ENCODE measurements around the gene THBS1.

THBS1 gene

DNA sequence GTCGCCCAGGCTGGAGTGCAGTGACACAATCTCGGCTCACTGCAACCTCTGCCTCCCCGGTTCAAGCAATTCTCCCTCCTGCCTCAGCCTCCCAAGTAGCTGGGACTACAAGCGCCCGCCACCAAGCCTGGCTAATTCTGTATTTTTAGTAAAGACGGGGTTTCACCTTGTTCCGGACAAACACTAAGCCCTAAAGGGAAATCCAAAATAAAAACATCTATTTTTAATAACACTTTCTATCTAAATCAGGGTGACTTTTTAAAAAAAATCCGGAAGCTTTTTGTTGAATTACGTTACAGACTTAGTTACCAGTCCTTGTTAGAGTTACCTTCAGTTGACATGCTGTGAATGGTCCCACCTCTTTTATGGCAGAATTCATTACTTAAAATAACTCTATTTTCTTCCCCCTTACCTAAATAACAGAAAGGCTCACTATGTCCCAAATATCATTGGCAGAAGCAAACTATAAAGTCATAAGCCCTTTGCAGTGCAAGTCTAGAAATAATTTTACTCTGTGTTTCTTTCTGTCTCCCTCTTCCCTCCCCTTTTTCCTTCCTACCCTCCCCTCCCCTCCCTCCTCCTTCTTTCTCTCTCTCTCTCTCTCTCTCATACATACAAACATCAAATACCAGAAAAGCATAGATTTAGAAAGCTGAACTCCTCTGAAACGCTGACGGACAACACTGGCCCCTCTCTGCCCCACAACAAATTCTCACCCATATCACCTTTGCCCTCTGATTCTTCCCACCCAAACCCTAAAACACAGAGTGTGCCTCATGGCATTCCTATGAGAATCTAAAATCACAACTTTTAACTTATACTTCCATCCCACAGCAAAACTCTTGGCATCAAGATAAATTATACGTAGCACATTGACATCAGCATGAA is 18.3 kb downstream of the THBS1 start:
- no peak overlapping the region for H3K9ac ChIP-seq
- H3K36me3 ChIP-seq, result no peaks in the 10 kb centered on the region
- H3K9me3 ChIP-seq, result no peaks in the 10 kb centered on the region
- no peaks in the 10 kb centered on the region for H3K4me1 ChIP-seq
- H3K4me2 ChIP-seq, result no peak overlapping the region
- H3K4me3 ChIP-seq, result no peak overlapping the region
- H4K20me1 ChIP-seq, result no peaks in the 10 kb centered on the region
- H3K27me3 ChIP-seq, result no peaks in the 10 kb centered on the region
- no peak for TF ChIP-seq Cebpa-rat (IDR thresholded peaks at IDR 0.05)
- H3K27ac ChIP-seq, result no peak overlapping the region

DNA sequence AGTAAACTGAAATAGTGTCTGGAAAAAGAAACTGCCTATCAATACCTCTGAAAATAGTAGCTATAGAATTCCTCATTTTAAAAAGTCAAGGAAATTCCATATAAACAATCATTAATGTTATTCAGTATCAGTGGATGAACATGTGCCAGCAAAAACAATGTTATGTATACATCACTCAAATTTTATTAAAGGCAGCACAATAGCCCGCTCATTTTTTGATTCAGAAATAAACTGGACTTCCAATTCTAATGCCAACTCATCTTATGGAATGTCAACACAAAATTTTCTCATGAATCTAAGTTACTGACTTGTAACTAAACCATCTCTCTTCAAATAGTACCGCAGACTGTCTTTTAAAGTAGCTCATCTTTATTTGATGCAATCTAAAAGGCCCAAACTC is 19.0 kb downstream of the THBS1 start:
- H3K27ac ChIP-seq, result no peak overlapping the region
- no peaks in the 10 kb centered on the region for H3K9me3 ChIP-seq
- no peaks in the 10 kb centered on the region for H4K20me1 ChIP-seq
- H3K27me3 ChIP-seq, result no peaks in the 10 kb centered on the region
- TF ChIP-seq Cebpa-rat (IDR thresholded peaks at IDR 0.05), result no peak
- no peak overlapping the region for H3K9ac ChIP-seq
- no peaks in the 10 kb centered on the region for H3K4me1 ChIP-seq
- no peaks in the 10 kb centered on the region for H3K36me3 ChIP-seq
- H3K4me2 ChIP-seq, result no peak overlapping the region
- no peak overlapping the region for H3K4me3 ChIP-seq

DNA sequence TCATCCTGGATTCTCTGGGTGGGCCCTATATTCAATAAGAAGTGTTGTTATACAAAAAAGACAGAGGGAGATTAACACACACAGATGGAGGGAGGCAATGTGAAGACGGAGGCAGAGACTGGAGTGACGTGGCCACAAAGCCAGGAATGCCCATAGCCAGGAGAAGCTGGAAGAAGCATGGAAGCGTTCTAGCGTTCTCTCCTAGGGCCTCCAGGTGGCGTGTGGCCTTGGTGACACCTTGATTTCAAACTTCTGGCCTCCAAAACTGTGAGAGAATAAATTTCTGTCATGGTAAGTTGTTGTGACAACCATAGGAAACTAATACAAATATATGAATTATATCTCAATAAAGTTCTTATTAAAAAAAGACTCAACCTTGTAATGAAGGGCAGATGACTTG is 21.3 kb downstream of the THBS1 start:
- no peaks in the 10 kb centered on the region for H3K36me3 ChIP-seq
- no peak overlapping the region for H3K27ac ChIP-seq
- no peak overlapping the region for H3K9ac ChIP-seq
- no peak for TF ChIP-seq Cebpa-rat (IDR thresholded peaks at IDR 0.05)
- no peak overlapping the region for H3K4me3 ChIP-seq
- no peaks in the 10 kb centered on the region for H3K27me3 ChIP-seq
- no peaks in the 10 kb centered on the region for H4K20me1 ChIP-seq
- H3K4me1 ChIP-seq, result no peaks in the 10 kb centered on the region
- no peak overlapping the region for H3K4me2 ChIP-seq
- H3K9me3 ChIP-seq, result no peaks in the 10 kb centered on the region

DNA sequence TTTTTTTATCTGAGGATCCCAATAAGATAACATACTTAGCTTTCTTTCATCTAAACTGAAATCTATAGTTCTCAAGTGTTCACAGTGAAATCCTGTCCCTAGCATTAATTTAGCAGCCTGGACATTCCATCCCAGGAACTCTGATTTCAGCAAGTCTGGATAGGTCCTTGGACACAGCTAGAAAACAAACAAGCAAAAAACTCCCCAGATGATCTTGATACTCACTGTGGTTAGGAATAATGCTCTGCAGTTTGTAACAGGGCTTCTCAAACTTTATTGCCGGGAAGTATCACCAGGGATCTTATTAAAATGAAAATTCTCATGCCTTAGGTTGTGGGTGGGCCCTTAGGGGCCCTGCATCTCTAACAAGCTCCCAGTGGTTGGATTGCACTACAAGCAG is 24.3 kb downstream of the THBS1 start:
- no peaks in the 10 kb centered on the region for H3K36me3 ChIP-seq
- no peak for TF ChIP-seq Cebpa-rat (IDR thresholded peaks at IDR 0.05)
- H3K4me3 ChIP-seq, result no peak overlapping the region
- H3K27me3 ChIP-seq, result no peaks in the 10 kb centered on the region
- no peak overlapping the region for H3K4me2 ChIP-seq
- no peaks in the 10 kb centered on the region for H3K4me1 ChIP-seq
- no peak overlapping the region for H3K27ac ChIP-seq
- no peaks in the 10 kb centered on the region for H4K20me1 ChIP-seq
- peaks cover 8% of the 10 kb centered on the region for H3K9me3 ChIP-seq
- H3K9ac ChIP-seq, result no peak overlapping the region

DNA sequence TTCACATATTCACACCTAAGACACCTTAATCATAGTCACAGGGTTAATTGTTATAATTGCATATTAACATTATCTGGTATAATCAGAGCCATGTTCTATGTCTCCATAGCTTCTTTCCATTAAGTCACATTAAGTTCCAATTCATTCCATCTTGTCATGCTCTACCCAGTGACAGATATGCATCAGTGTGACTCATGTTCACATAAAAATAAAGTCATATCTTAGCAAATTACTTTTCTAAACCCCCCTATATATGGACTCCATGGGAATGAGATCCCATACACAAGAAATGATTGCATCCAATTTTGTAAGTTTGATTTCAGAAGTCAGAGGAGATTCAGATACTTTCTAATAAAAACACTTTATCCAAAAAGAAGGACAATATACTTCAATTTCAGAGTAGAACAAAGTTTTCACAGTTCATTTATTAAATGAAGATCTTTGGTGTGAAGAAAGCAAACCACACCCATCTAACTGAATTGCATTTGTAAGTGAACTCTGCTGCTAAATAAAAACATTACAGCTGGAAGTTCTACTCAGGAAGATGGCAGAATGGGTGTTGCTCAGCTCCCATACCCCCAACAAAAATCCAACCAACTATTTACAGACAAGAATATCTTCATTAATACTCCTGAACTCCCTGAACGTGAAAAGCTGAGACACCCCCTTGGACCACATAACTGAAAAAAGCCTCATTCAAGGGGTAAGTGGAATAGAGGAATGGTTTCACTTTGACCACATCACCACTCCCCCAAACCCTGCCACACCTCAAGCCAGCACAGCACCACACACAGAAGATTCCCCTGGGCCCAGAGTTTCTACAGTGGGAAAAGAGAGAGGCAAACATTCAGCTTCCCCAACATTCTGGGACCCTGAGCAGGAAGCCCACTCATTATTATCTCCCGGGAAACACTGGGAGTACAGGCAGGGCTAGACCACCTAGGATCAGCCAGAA is 27.6 kb downstream of the THBS1 start:
- Histone ChIP-seq H3K9ac (no peak overlapping the region), H3K4me1 (no peaks in the 10 kb centered on the region), H3K9me3 (peaks cover 19% of the 10 kb centered on the region), H3K4me3 (no peak overlapping the region), H3K4me2 (no peak overlapping the region), H3K27me3 (no peaks in the 10 kb centered on the region), H3K27ac (no peak overlapping the region), H4K20me1 (no peaks in the 10 kb centered on the region), H3K36me3 (no peaks in the 10 kb centered on the region)
- TF ChIP-seq Cebpa-rat (IDR thresholded peaks at IDR 0.05), result no peak

DNA sequence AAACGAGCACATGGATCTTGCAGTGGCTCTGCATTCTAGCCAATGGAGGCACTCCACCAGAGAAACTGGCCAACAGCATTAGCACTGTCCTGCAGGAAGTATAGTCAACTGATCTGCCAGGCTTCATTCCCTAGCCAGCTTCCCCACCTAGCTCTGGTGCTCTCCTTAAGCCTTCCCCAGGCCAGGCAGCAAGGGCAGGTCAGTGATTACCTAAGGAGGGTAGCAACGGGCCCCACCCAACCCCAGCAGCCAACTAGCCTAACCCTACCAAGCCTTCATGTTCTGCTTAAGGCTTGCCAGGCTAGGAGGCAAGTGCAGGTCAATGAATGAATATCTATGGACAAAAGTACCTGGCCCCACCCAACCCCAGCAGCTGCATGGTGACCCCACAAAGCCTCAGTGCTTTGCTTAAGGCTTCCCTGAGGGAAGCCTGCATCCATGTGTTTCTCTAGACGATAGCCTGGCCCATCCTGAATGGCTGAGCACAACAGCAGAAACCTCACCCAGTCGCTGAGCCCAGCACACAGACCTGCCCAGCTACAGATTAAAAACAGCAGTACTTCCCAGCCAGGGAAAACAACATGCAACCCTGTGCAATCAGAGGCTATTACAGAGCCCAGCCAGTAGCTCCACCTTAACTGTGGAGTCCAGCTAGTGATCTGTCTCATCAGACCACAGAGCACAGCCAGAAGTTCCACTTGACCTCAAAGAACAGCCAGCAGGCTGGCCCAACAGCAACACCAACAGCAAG is 28.5 kb downstream of the THBS1 start:
- no peak overlapping the region for H3K4me3 ChIP-seq
- no peaks in the 10 kb centered on the region for H3K27me3 ChIP-seq
- no peak overlapping the region for H3K27ac ChIP-seq
- H4K20me1 ChIP-seq, result no peaks in the 10 kb centered on the region
- no peak overlapping the region for H3K9ac ChIP-seq
- no peak for TF ChIP-seq Cebpa-rat (IDR thresholded peaks at IDR 0.05)
- H3K4me2 ChIP-seq, result no peak overlapping the region
- no peaks in the 10 kb centered on the region for H3K4me1 ChIP-seq
- no peaks in the 10 kb centered on the region for H3K36me3 ChIP-seq
- peaks cover 19% of the 10 kb centered on the region for H3K9me3 ChIP-seq

DNA sequence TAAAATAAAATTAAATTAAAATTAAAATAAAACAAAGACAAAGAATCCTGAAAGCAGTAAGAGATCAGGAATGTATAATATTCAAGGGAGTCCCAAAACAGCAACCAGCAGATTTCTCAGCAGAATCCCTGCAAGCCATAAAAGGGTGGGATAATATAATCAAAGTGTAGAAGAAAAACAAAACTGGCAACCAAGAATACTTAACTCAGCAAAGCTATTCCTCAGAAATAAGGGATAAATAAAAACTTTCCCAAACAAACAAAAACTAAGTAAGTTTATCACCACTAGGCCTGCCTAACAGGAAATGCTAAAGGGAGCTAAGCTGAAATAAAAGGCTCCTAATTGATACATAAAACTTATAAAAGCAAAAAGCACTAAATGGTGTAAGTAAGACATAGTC is 29.8 kb downstream of the THBS1 start:
- no peaks in the 10 kb centered on the region for H3K36me3 ChIP-seq
- H4K20me1 ChIP-seq, result no peaks in the 10 kb centered on the region
- no peak overlapping the region for H3K4me3 ChIP-seq
- no peak overlapping the region for H3K27ac ChIP-seq
- H3K4me1 ChIP-seq, result no peaks in the 10 kb centered on the region
- H3K4me2 ChIP-seq, result no peak overlapping the region
- peaks cover 19% of the 10 kb centered on the region for H3K9me3 ChIP-seq
- H3K27me3 ChIP-seq, result no peaks in the 10 kb centered on the region
- H3K9ac ChIP-seq, result no peak overlapping the region
- TF ChIP-seq Cebpa-rat (IDR thresholded peaks at IDR 0.05), result no peak

DNA sequence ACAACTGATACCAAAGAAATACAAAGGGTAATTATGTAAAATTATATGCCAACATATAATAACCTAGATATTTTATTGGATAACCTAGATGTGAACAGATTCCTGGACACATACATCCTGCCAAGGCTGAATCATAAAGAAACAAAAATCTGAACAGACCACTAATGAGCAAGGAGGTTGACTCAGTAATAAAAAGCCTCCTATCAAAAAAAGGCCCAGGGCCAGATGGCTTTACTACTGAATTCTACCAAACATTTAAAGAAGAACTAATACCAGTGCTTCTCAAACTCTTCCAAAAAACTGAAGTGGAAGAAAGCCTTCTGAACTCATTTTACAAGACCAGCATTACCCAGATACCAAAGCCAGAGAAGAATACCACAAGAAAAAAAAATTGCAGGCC is 32.4 kb downstream of the THBS1 start:
- Histone ChIP-seq H4K20me1 (no peaks in the 10 kb centered on the region), H3K4me2 (no peak overlapping the region)
- no peak for TF ChIP-seq Cebpa-rat (IDR thresholded peaks at IDR 0.05)

DNA sequence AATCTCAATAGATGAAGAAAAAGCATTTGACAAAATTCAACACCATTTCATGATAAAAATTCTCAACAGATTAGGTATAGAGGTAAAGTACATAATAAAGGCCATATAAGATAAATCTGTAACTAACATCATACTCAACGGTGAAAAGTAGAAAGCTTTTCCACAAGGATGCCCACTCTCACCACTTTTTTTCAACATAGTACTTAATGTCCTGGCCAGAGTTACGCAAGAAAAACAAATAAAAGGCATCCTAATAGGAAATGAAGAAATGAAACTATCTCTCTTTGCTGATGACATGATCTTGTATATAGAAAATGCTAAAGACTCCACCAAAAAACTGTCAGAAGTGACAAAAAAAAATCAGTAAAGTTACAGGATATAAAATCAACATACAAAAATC is 33.0 kb downstream of the THBS1 start:
- TF ChIP-seq Cebpa-rat (IDR thresholded peaks at IDR 0.05), result no peak
- Histone ChIP-seq H3K4me2 (no peak overlapping the region), H3K4me3 (no peak overlapping the region), H3K36me3 (no peaks in the 10 kb centered on the region), H3K9me3 (peaks cover 19% of the 10 kb centered on the region), H3K9ac (no peak overlapping the region), H3K27ac (no peak overlapping the region), H3K27me3 (no peaks in the 10 kb centered on the region), H3K4me1 (no peaks in the 10 kb centered on the region), H4K20me1 (no peaks in the 10 kb centered on the region)

More for the DNA sequence above, 32.4 kb downstream of the THBS1 start:
- no peaks in the 10 kb centered on the region for H3K4me1 ChIP-seq
- H3K36me3 ChIP-seq, result no peaks in the 10 kb centered on the region
- no peak overlapping the region for H3K4me3 ChIP-seq
- no peak overlapping the region for H3K27ac ChIP-seq
- no peak overlapping the region for H3K9ac ChIP-seq
- H3K27me3 ChIP-seq, result no peaks in the 10 kb centered on the region
- H3K9me3 ChIP-seq, result peaks cover 19% of the 10 kb centered on the region

Data from BLaER1 (cell line).